Mesenchymal stem cell (in vitro differentiated cells and primary cell): Measurements from ENCODE around the gene HAPLN3.

Source experiments
- DNase-seq: peaks from one replicate; pipeline ENCODE4 v3.0.0-alpha.2; 2013
- H2AFZ ChIP-seq: one replicate; pipeline ENCODE4 v1.6.1; 2013; ENCODE audit warnings: low read depth, mild to moderate bottlenecking, control low read depth, inconsistent platforms, low read length, moderate library complexity
- H2AK5ac ChIP-seq: 2 replicates; pipeline ENCODE4 v1.6.1; 2013; ENCODE audit warnings: low read length, moderate library complexity, mild to moderate bottlenecking, inconsistent platforms; ENCODE audit not compliant: severe bottlenecking
- H2BK120ac ChIP-seq: one replicate; pipeline ENCODE4 v1.6.1; 2013; ENCODE audit warnings: low read depth, mild to moderate bottlenecking, inconsistent platforms, low read length, moderate library complexity
- H2BK12ac ChIP-seq, 2 experiments: one replicate each; pipeline ENCODE4 v1.6.1; 2013; ENCODE audit warnings: inconsistent platforms in 2 of 2, low read length in 2 of 2, mild to moderate bottlenecking in 2 of 2, moderate library complexity in 2 of 2, control low read depth in 1 of 2
- H2BK15ac ChIP-seq: one replicate; pipeline ENCODE4 v1.6.1; 2013; ENCODE audit warnings: mild to moderate bottlenecking, low read depth, inconsistent platforms; ENCODE audit not compliant: poor library complexity, severe bottlenecking
- H2BK5ac ChIP-seq: 2 replicates; pipeline ENCODE4 v1.6.1; 2013; ENCODE audit warnings: low read depth, mild to moderate bottlenecking, low read length, control low read depth, inconsistent platforms; ENCODE audit not compliant: poor library complexity, severe bottlenecking
- H3K14ac ChIP-seq, 2 experiments: one replicate each; pipeline ENCODE4 v1.6.1; 2013; ENCODE audit warnings: inconsistent platforms in 2 of 2, low read length in 2 of 2, control low read depth in 1 of 2, mild to moderate bottlenecking in 1 of 2, moderate library complexity in 1 of 2
- H3K18ac ChIP-seq, 2 experiments: one replicate each; pipeline ENCODE4 v1.6.1; 2013; ENCODE audit warnings: inconsistent platforms in 2 of 2, low read length in 2 of 2, control low read depth in 1 of 2, low read depth in 1 of 2, mild to moderate bottlenecking in 1 of 2
- H3K23ac ChIP-seq, 2 experiments: one replicate each; pipeline ENCODE4 v1.6.1; 2013; ENCODE audit warnings: inconsistent platforms in 2 of 2, low read length in 2 of 2, mild to moderate bottlenecking in 2 of 2, moderate library complexity in 2 of 2, control low read depth in 1 of 2
- H3K27ac ChIP-seq: 2 replicates; pipeline ENCODE4 v1.5.1; 2013; ENCODE audit warnings: mild to moderate bottlenecking, moderate library complexity, low read length, control low read depth, inconsistent platforms; ENCODE audit not compliant: poor library complexity, severe bottlenecking
- H3K27me3 ChIP-seq, 2 experiments: 2 replicates each; pipeline versions ENCODE4 v1.6.1 to v1.7.0; 2013; ENCODE audit warnings: low read length in 2 of 2, mild to moderate bottlenecking in 2 of 2, moderate library complexity in 2 of 2, control low read depth in 1 of 2, inconsistent platforms in 1 of 2; ENCODE audit not compliant: control insufficient read depth in 1 of 2, insufficient read depth in 1 of 2
- H3K36me3 ChIP-seq, 2 experiments: 2 replicates each; pipeline versions ENCODE4 v1.6.1 to v1.7.0; 2013; ENCODE audit warnings: low read length in 2 of 2, control low read depth in 1 of 2, inconsistent platforms in 1 of 2, low read depth in 1 of 2, mild to moderate bottlenecking in 1 of 2; ENCODE audit not compliant: insufficient read depth in 2 of 2, control insufficient read depth in 1 of 2
- H3K4ac ChIP-seq, 2 experiments: one replicate each; pipeline ENCODE4 v1.6.1; 2013; ENCODE audit warnings: inconsistent platforms in 2 of 2, low read length in 2 of 2, mild to moderate bottlenecking in 2 of 2, moderate library complexity in 2 of 2, control low read depth in 1 of 2, low read depth in 1 of 2
- H3K4me1 ChIP-seq: 2 replicates; pipeline ENCODE4 v1.6.1; 2013; ENCODE audit warnings: low read depth, low read length, control low read depth; ENCODE audit not compliant: control insufficient read depth, insufficient read depth
- H3K4me2 ChIP-seq: 2 replicates; pipeline ENCODE4 v1.6.1; 2013; ENCODE audit warnings: low read length, mild to moderate bottlenecking, inconsistent platforms; ENCODE audit not compliant: poor library complexity, severe bottlenecking
- H3K4me3 ChIP-seq, 2 experiments: 2 replicates each; pipeline versions ENCODE4 v1.5.1 to v1.7.0; 2013; ENCODE audit warnings: low read length in 2 of 2, mild to moderate bottlenecking in 2 of 2, control low read depth in 1 of 2, low read depth in 1 of 2; ENCODE audit not compliant: insufficient read depth in 1 of 2
- H3K79me1 ChIP-seq: replicated peaks from 2 replicates; pipeline ENCODE4 v1.6.1; 2013; ENCODE audit warnings: mild to moderate bottlenecking, control low read depth, low read length, inconsistent platforms; ENCODE audit not compliant: poor library complexity, severe bottlenecking
- H3K9ac ChIP-seq: 2 replicates; pipeline ENCODE4 v1.7.0; 2013; ENCODE audit warnings: mild to moderate bottlenecking, low read length, moderate library complexity
- H3K9me3 ChIP-seq: 2 replicates; pipeline ENCODE4 v1.7.0; 2013; ENCODE audit warnings: mild to moderate bottlenecking, low read length; ENCODE audit not compliant: control insufficient read depth
- H4K8ac ChIP-seq: one replicate; pipeline ENCODE4 v1.6.1; 2013; ENCODE audit warnings: inconsistent platforms, mild to moderate bottlenecking, low read length, moderate library complexity
- H4K91ac ChIP-seq: one replicate; pipeline ENCODE4 v1.6.1; 2013; ENCODE audit warnings: mild to moderate bottlenecking, low read length, inconsistent platforms
- WGBS: methylation state at CpG from one replicate; pipeline ENCODE4 v1.1.7; 2013; ENCODE audit warnings: mixed read lengths; 5-methylcytosine and 5-hydroxymethylcytosine counted together

HAPLN3 gene

DNA sequence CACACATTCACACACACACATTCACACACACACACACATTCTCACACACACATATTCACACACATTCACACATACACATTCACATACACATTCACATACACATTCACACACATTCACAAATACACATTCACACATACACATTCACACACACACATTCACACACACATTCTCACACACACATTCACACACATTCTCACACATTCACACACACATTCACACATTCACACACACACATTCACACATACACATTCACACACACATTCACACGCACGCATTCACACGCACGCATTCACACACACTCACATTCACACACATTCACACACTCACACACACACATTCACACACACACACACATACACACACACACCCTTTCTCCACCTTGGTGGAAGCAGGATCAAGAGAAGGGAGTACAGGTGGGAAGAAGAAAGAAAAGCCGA, 5.7 kb upstream of the HAPLN3 start:
- H3K9ac ChIP-seq = no peak overlapping the region
- H3K27me3 ChIP-seq = peaks cover 0 to 3% of the 10 kb centered on the region in 2 experiments
- H3K27ac ChIP-seq = no peak overlapping the region
- H2AK5ac ChIP-seq = no peak overlapping the region
- no peak overlapping the region for H2BK5ac ChIP-seq
- no peak overlapping the region for H3K23ac ChIP-seq
- H3K14ac ChIP-seq = peak overlapping the region in 1 of 2 experiments; percentile 20
- peaks cover 22% of the 10 kb centered on the region for H3K4me1 ChIP-seq
- H4K91ac ChIP-seq = no peak overlapping the region
- no peak overlapping the region for H3K18ac ChIP-seq
- H2BK15ac ChIP-seq = no peak overlapping the region
- DNase-seq = no peak
- peaks cover 40 to 58% of the 10 kb centered on the region in 2 experiments for H3K36me3 ChIP-seq
- no peak overlapping the region for H3K4me3 ChIP-seq
- WGBS = 75% methylated on average over 4 of the region's 5 CpGs
- no peaks in the 10 kb centered on the region for H3K9me3 ChIP-seq
- no peak overlapping the region for H2AFZ ChIP-seq
- H3K4ac ChIP-seq = no peak overlapping the region
- peak overlapping the region in 1 of 2 experiments; percentile 22 for H2BK12ac ChIP-seq
- H3K4me2 ChIP-seq = no peak overlapping the region
- H2BK120ac ChIP-seq = no peak overlapping the region
- H3K79me1 ChIP-seq = peaks cover 14% of the 10 kb centered on the region
- H4K8ac ChIP-seq = no peak overlapping the region

DNA sequence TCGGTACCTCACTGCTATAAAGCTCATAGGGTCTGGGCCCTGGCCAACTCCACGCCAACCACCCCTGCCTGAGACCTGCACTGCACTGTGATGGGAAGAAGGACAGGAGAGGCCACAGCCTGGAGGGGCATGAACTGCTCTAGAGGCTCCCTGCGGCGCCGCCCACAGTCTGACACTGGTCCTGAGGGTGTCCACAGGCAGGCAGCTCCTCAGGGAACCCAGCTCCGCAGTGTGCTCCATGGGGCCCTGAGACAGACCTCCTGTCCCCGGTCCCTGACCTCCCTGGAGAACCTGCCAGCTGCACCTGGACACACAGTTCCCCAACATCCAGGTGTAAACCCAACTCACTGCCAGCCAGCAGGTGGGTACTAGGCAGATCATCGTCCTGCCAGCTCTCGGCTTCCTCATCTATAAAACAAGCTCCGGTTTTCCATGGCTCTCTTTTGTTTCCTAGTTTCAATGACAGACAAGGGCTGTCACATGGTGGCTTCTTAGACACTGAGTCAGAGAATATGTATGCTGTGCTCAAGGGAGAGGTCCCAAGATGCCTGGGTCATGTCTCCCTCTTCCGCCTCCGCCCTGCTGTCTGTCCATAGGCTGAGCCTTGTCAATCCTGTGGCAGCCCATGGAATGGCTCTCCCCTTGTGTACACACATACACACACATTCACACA, 5.1 kb upstream of the HAPLN3 start:
- H2BK5ac ChIP-seq = no peak overlapping the region

GRCh38 chr15:88899251-88899650, 3.9 kb upstream of the HAPLN3 start:
- Histone ChIP-seq H3K27me3 (peaks cover 9 to 18% of the 10 kb centered on the region in 2 experiments), H3K36me3 (peaks cover 33 to 50% of the 10 kb centered on the region in 2 experiments), H3K79me1 (peaks cover 9% of the 10 kb centered on the region)

More for the DNA sequence above, 5.1 kb upstream of the HAPLN3 start:
- no peaks in the 10 kb centered on the region for H3K9me3 ChIP-seq
- peak; percentile 81 for DNase-seq
- H2BK120ac ChIP-seq = no peak overlapping the region
- H3K23ac ChIP-seq = no peak overlapping the region
- peak overlapping the region in 1 of 2 experiments; percentile 58 for H3K14ac ChIP-seq
- H3K79me1 ChIP-seq = peaks cover 11% of the 10 kb centered on the region
- H4K8ac ChIP-seq = peak overlapping the region; percentile 0
- peak overlapping the region; percentile 25 to 37 for H3K4ac ChIP-seq
- H3K36me3 ChIP-seq = peaks cover 35 to 54% of the 10 kb centered on the region in 2 experiments
- peak overlapping the region; percentile 55 for H4K91ac ChIP-seq
- no peak overlapping the region for H3K4me2 ChIP-seq
- no peak overlapping the region for H2AK5ac ChIP-seq
- H3K27me3 ChIP-seq = peaks cover 3 to 7% of the 10 kb centered on the region in 2 experiments
- no peak overlapping the region for H2BK15ac ChIP-seq
- H3K9ac ChIP-seq = no peak overlapping the region
- no peak overlapping the region for H3K18ac ChIP-seq
- H2BK12ac ChIP-seq = peak overlapping the region; percentile 22 to 40
- H3K4me3 ChIP-seq = no peak overlapping the region
- no peak overlapping the region for H3K27ac ChIP-seq
- peaks cover 25% of the 10 kb centered on the region for H3K4me1 ChIP-seq
- no peak overlapping the region for H2AFZ ChIP-seq
- 80% methylated on average over 12 of the region's 12 CpGs for WGBS

GRCh38 chr15:88898736-88899135, 3.4 kb upstream of the HAPLN3 start:
- no peak overlapping the region for H3K23ac ChIP-seq
- WGBS = 85% methylated on average over 8 of the region's 15 CpGs
- H3K18ac ChIP-seq = no peak overlapping the region
- H3K4me1 ChIP-seq = peaks cover 36% of the 10 kb centered on the region
- H3K4ac ChIP-seq = no peak overlapping the region
- no peak overlapping the region for H2AK5ac ChIP-seq
- DNase-seq = no peak
- H3K36me3 ChIP-seq = peaks cover 27 to 46% of the 10 kb centered on the region in 2 experiments
- H2BK120ac ChIP-seq = no peak overlapping the region
- no peak overlapping the region for H3K4me3 ChIP-seq
- H3K9ac ChIP-seq = no peak overlapping the region
- H3K79me1 ChIP-seq = peaks cover 6% of the 10 kb centered on the region
- H2AFZ ChIP-seq = no peak overlapping the region
- no peak overlapping the region for H3K27ac ChIP-seq
- H3K9me3 ChIP-seq = no peaks in the 10 kb centered on the region
- no peak overlapping the region for H3K4me2 ChIP-seq
- no peak overlapping the region for H2BK12ac ChIP-seq
- H3K14ac ChIP-seq = no peak overlapping the region
- H2BK5ac ChIP-seq = no peak overlapping the region
- H4K8ac ChIP-seq = no peak overlapping the region
- no peak overlapping the region for H2BK15ac ChIP-seq
- H3K27me3 ChIP-seq = peaks cover 14 to 22% of the 10 kb centered on the region in 2 experiments
- H4K91ac ChIP-seq = peak overlapping the region; percentile 56

More at GRCh38 chr15:88899251-88899650, 3.9 kb upstream of the HAPLN3 start:
- WGBS = 96% methylated on average over 8 of the region's 9 CpGs
- Histone ChIP-seq H3K4me1 (peaks cover 35% of the 10 kb centered on the region), H3K4ac (no peak overlapping the region), H3K9me3 (no peaks in the 10 kb centered on the region), H2BK120ac (no peak overlapping the region), H2BK15ac (no peak overlapping the region), H3K4me2 (no peak overlapping the region), H3K27ac (no peak overlapping the region), H2AFZ (no peak overlapping the region), H4K91ac (no peak overlapping the region), H2BK12ac (no peak overlapping the region), H3K23ac (no peak overlapping the region), H3K4me3 (no peak overlapping the region), H3K18ac (no peak overlapping the region), H3K14ac (no peak overlapping the region), H4K8ac (no peak overlapping the region), H3K9ac (no peak overlapping the region), H2AK5ac (no peak overlapping the region), H2BK5ac (no peak overlapping the region)
- no peak for DNase-seq
